NCI-H2227 treated with DMSO at 0.1 percent for 48 hours (cell line): ENCODE measurements around the gene CLEC2L.
"Not testable (repeated sequence)": the region's sequence is repeated elsewhere in the genome, so short reads cannot be mapped to it uniquely, and the experiment has no call there.

Experiments used
- DNase-seq: peaks from one replicate; lab custom pipeline; 2025; lab: John Stamatoyannopoulos, UW

Gene CLEC2L

DNA sequence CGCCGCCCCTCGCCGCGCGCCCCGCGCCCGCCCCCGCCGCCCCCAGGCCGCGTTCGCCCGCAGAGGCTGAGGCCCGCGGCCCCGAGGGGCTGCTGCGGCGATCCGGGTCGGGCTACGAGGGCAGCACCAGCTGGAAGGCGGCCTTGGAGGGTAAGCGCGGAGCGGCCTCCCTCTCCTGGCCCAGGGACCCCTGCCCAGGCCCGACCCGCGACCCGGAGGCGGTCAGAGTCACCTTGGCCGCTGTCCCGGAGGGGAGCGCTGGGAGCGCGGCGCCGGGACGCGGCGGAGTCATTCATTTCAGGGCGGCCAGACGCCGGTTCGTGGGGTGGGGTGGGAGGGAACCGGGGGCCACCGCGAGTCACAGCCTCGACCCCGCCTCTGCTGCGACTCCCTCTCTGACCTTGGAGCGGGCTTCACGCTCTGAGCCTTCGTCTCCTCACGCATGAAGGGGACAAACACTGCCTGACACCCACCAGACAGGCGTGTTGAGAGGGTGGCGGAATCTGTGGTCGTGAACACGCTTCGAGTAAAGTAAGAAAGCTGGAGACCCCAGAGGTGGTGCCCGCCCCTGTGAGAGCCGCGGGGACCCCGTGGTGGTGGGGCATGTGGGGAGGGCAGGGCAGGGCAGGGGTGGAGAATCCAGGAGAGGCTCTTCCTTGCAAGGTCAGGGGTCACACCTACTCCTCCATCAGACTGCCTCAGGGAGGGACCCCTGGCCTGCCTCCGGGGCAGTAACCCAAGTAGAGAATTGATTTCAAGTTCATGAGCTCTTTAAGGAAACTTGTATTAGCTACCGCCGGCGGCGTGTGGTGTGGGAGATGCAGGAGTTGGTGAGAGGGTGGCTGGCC lies 707 bp downstream of the CLEC2L start:
- no peak for DNase-seq

DNA sequence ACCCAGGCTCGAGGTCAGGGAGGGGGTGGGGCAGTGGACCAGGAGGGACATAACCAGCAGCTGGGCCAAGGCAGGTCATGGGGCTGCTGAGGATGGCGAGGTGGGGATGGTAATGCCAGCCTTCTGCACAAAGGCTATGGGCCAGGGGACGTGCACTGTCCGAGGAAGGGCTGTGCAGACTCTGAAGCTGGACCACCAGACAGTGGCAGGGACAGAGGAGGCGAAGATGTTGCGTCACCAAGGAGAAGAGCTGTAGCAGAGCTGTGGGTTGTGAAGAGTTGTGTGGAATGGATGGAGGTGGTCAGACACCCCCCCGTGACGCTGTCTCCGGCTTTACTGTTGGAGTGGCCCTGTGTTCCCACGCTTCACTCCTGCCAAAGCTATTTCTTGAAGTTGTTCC lies 1.8 kb downstream of the CLEC2L start:
- DNase-seq: no peak

DNA sequence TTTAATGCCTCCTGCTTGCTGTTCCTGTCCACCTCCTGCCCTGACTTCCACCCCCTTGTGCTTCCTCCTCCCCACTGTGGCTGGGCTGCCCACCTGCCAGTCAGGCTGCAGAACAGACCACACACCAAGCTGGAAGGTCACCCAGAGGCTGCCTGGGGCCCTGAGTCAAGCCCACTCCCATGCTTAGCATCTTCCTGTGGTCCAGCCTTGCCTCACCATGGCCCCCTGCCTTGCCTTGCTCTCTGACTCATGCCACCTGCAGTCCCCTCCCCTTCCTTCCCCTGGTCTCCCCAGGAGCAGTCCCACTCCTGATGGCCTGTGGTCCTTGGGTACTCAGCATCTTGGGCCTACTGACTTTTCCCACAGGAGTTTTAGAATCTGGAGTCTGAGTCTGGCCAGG lies 2.3 kb downstream of the CLEC2L start:
- no peak for DNase-seq

DNA sequence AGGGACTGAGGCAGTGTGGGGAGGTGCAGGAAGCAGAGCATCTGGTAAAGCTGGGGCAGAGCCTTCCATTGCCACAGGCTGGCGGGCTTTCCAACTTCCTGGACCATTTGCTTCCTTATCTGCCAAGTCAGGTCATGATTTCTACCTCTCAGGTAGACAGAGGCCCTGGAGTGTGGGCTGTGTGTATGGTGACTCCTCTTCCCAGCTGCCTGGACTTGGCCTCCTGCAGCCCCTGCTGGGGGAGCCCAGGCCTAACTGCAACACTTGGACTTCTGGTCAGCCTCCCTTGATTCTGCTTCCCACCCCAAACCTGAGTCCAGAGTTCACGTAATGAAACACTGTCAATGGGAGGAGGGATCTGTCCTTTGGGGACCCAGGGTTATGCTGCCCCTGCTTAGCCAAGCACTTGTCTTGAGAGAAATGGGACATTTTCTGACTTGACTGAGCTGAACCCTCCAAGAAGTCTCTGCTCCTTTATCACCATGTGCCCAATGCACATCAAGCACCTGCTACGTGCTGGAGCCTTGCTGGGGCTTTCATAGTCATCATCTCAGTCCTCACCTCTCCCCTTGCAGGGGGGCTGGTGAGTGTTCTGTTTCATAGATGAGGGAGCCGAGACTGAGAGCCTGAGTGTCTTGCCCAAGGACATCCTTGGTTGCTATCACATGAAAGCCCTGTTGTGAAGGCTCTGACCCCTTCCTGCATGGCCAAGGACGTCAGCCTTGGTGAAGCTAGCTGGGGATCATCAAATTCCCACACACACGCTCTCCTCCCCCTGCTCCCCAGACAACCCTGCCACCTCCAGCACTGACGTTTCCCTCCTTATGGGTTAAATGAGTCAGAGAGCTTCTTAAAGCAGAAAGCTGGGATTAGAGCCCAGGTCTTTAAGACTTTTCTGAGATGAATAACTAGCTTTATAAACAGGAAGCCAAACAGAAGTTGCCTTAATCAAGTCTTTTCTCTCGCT lies 3.4 kb downstream of the CLEC2L start:
- DNase-seq: no peak

DNA sequence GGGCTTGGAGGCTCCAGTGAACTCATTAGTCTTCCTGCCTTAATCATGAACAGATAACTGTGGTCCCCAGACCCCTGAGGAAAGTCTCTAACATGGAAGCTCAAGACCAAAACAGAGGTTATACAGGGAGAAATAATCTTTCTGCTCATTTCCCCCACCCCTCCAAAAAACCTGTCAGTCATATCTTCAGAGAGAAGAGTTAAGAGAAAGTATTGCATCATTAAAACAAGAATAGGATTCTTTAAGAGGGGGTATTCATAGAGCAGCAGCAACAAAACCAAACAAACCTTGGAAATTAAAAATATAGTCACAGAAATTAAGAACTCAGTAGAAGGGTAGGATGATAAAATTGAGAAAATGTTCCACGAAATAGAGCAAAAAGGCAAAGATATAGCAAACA lies 7.6 kb downstream of the CLEC2L start:
- DNase-seq: no peak

DNA sequence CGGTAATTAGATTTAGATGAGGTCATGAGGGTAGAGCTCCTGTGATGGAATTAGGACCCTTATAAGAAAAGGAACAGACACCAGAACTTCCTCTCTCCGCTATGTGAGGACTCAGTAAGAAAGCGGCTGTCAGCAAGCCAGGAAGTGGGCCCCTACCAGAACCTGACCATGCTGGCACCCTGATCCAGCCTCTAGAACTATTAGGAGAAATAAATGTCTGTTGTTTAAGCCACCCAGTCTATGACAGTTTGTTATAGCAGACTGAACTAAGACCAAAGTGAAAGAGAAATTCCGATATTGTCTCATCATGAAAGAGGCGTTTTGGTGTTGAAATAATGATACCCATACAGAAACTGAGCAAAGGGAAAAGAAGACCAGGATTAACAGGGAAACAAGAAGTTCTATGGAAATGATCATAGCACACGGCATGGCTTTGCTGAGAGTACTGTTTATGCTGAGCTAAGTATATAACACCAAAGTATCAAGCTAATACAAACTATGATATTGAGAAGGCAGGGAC lies 9.2 kb downstream of the CLEC2L start:
- DNase-seq: no peak

DNA sequence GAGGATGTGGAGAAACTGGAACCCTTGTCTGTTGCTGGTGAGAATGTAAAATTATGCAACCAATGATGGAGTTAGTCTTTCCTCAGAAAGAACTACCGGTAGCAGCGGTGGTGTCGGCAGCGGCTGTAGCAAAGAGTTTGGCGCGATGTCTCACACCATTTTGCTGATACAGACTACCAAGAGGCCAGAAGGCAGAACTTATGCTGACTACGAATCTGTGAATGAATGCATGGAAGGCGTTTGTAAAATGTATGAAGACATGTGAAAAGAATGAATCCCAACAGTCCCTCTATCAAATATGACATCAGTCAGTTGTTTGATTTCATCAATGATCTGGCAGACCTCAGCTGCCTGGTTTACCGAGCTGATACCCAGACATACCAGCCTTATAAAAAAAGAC lies 10.6 kb downstream of the CLEC2L start:
- no peak for DNase-seq

DNA sequence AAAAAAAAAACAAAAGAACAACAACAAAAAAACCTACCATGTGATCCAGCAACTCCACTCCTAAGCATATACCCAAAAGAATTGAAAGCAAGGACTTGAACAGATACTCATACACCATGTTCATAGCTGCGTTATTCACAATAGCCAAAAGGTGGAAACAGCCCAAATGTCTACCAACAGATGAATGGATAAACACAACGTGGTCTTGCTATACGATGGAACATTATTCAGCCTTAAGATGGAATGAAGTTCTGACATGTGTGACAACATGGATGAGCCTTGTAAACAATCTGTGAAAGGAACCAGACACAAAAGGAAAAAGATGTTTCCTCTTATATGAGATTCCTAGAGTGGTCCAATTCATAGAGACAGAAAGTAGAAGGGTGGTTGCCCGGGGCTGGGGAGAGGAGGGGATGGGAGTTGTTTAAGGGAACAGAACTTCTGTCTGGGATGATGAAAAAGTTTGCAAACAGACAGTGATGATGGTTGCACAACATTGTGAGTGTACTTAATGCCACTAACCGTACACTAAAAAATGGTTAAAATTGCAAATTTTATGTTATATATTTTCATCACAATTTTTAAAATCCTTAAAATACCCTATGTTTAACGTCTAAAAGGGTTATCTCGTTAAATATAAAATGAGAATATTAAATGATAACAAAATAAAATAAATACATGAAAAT lies 11.6 kb downstream of the CLEC2L start:
- DNase-seq: no peak

DNA sequence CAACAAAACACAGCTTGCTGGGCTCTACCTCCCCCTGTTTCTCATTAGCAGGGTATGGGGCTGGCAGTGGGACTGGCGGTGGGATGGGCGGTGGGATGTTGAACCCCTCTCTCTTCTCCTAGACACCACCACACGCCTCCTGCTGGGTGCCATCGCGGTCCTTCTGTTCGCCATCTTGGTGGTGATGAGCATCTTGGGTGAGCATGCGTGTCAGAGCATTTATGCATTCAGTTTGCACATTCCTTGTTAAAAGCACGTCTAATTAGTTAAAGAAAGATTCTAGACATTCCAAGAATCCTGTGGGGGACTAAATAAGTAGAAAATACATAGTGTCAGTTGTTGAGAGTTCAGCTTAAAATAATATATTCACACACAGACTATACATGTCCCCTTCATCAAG lies 12.7 kb downstream of the CLEC2L start:
- DNase-seq: no peak

DNA sequence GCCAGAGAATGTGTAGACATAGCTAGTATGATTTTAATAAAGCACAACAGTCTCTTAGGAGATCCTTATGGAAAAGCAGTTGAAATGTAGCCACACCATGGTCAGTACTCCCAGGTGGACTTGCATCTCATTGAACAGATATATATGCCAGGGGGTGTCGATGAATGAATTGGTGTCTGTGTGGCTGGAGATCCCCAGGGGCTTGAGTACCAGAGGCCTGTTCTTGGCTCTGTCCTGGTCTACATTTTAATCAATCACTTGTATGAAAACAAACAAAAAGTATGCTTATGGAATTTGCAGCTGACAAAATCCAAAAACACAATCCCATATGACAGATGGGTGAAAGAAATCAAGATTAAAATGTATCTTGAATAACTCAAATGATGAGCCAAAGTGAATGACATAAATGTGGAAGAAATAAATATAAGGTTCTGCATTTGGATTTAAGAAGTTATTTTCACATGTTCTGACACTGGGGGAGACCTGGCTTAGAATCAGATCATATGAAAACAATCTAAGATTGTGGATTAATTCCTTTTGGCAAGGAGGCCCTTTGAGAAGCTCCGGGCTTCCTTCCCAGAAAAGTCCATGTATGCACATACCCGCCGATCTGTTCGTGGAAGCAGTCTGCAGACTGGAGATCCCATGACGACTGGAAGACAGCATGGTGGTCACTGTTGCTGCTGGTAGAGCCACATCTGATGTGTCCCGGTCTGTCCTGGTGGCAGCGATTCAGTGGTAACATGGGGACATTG lies 15.6 kb downstream of the CLEC2L start:
- DNase-seq: no peak

DNA sequence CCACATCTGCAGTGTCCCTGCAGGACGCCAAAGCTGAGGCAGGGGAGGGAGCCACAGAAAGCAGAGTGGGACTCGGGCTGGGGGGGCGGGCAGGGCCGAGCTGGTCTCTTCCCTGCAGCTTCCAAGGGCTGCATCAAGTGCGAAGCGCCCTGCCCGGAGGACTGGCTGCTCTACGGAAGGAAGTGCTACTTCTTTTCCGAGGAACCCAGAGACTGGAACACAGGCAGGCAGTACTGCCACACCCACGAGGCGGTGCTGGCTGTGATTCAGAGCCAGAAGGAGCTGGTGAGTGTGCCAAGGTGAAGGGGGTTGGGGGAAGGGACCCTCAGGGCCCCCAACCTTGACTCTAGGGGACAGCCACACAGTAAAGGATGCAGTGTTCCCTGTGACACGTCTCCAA lies 16.7 kb downstream of the CLEC2L start:
- DNase-seq: no peak

DNA sequence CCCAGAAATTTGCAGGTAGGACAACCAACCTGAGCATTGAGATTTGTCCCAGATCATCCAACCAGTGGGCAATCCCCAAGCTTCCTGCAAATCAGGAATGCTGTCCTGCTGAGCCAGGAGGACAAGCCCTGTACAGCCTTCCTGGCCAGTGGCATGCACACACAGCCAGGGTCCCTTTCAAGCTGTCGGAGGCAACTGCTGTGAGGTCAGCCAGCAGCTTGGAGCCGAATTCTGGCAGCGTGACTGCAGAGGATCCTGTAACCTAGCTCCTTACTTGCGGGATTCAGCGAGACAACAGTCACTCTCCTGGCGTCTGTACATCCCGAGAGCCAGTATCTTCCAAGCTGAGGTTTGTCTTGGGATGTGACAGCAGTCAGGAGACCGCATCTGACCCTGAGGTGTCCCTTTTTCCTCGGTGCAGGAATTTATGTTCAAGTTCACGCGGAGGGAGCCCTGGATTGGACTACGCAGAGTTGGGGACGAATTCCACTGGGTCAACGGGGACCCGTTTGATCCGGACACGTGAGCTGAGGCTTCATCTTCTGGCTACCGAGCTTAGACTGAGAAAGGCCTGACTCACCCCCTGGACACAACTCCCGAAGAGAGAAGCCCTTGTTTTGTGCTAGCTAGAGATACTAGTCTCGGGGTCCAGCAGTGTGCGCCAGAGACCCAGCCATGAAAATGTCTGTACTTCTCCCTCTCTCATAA lies 18.3 kb downstream of the CLEC2L start:
- no peak for DNase-seq

DNA sequence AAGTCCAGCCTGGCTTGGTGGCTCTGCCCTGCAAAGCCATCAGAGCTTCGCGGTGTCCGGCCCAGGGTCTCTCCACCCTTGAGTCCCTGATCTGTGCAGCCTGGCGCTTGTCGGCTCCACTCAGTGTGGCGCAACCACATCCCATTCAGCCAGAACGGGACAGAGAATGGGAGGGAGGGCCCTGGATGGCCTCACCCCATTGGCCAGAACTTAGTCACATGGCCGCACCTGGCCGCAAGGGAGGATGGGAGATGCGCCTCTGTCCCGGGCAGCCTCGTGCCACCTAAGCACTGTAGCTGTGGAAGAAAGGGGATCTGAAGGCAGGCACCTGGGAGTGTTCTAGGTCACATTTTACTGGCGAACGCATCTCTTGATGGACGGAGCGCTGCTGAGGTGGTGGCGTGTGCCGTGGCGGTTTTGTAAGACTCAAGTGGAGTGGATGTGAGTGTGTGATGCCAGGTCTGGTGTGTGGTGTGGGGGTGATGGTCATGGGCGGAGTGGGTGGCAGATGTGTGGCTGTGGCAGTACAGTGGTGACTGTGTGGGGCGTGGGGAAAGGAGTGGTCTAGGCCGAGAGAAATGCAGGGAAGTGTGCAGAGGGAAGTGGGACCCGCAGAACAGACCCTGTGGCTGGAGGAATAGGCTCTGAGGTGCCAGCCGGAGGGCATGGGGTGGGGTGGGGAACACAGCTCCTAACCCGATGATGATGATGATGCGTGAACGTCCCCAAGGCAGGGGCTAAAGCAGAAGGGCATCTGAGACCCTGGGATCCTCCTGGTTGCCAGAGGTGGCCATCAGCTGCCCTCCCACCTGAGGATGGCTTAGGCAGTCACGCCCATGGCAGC lies 19.0 kb downstream of the CLEC2L start:
- no peak for DNase-seq

DNA sequence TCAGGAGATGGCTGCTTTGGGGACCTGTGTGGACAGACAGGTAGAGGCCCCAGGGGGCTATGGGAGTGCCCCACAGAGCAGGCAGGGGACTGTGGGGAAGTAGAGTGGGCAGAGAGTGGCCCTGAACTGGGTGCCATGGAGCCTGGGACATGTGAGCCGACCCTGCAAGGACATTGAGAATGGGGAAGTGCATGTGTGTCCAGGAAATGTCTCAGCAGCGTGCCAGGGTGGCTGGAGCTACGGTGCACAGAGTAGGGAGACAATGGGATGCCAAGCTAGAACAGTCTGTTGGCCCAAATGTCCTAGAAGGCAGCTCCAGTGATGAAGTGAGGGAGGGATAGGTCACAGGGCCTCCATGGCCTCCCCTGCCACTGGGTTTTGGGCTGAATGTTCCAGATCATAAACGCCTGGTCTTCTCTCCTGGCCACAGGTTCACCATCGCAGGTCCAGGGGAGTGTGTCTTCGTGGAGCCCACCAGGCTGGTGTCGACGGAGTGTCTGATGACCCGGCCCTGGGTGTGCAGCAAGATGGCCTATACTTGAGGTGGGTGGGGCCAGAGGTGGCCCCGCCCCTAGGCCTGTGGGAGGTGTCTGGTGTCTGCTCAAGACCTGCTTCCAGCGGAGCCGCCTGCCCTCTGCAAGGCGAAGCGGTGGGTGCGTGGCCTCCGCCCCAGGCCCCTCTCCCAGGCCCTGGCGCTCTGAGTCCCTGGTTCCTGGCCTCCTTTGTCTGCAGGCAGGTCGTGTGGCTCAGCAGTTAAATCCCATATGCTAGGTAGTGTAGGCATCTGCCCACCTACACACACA lies 20.5 kb downstream of the CLEC2L start:
- no peak for DNase-seq

DNA sequence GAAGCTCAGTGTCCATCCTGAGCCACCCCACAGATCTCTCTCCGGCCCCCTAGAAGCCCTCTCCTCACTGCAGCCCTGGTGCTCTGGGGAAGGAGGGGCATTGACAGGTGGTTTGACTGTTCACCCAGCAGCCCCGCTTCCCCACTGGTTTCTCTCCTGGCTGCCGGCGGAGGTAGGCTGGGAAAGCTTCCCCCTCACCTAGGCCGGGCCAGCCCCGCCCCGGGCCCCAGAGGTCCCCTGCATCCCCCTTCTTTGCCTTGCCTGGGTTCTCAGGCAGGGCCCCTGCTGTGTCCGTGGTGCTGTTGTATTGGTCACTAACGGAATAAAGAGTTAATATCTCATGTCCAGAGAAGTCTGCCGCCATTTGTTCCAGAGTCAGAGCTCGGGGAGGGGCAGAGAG lies 21.2 kb downstream of the CLEC2L start:
- DNase-seq: no peak

DNA sequence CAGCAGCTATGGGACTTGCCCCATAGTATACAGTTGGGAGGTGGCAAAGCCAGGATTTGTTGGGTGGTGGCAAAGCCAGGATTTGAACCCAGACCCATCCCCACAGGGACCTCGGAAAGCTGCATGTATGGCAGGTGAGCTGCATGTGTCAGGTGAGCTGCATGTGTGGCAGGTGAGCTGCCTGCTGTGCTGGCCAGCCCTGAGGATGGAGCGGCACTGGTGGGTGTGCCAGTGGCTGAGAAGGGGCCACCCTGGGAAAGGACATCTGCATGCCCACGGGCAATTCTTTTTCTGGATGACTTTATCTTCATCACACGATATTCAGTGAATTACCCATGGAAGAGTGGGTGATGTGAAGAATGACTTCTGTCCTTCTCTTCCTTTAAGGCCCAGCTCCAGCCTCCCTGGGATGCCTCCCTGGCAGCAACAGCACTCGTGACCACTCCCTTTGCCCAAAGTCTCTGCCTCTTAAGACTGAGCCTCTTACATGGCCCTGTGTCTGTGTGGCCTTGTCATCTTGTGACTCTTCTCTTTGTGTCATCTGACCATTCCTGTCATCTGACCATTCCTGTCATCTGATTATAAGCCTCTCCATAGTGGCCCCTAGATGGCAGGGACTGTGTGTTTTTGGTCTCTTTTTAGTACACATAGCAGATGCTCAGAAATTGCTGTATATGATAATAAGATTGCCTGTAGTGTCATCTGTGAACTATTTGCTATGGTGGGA lies 25.0 kb downstream of the CLEC2L start:
- DNase-seq: no peak

DNA sequence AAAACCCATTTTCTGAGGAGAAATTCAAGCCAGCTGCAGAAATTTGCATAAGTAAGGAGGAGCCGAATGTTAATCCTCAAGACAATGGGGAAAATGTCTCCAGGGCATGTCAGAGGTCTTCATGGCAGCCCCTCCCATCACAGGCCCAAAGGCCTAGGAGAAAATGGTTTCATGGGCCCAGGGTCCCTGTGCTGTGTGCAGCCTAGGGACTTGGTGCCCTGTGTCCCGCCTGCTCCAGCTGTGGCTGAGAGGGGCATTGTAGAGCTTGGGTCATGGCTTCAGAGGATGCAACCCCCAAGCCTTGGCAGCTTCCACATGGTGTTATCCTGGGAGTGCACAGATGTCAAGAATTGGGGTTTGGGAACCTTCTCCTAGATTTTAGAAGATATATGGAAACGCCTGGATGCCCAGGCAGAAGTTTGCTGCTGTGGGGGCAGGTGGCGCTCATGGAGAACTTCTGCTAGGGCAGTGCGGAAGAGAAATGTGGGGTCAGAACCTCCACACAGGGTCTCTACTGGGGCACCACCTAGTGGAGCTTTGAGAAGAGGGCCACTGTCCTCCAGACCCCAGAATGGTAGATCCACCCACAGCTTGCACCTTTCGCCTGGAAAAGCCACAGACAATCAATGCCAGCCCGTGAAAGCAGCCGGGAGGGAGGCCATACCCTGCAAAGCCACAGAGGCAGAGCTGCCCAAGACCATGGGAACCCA lies 30.7 kb downstream of the CLEC2L start:
- not testable (repeated sequence) for DNase-seq
